ENCODE results near the gene C1orf159.

C1orf159 gene

GRCh38 chr1:1051127-1051810 is 64.6 kb downstream of the C1orf159 start:
- no peak for DNase-seq

GRCh38 chr1:1050577-1051052 is 65.3 kb downstream of the C1orf159 start:
- DNase-seq, result no peak

GRCh38 chr1:1049318-1050165 is 66.3 kb downstream of the C1orf159 start:
- DNase-seq, result no peak

- DNase-seq, result no peak
Measured at GRCh38 chr1:1048765-1049164, 67.1 kb downstream of the C1orf159 start.

GRCh38 chr1:1047963-1048362 is 67.9 kb downstream of the C1orf159 start:
- no peak for DNase-seq

GRCh38 chr1:1047407-1047806 is 68.5 kb downstream of the C1orf159 start:
- DNase-seq, result no peak

- DNase-seq, result no peak
Measured at GRCh38 chr1:1046767-1047166, 69.1 kb downstream of the C1orf159 start.

- DNase-seq, result no peak
Measured at GRCh38 chr1:1046243-1046642, 69.6 kb downstream of the C1orf159 start.

- no peak for DNase-seq
Measured at GRCh38 chr1:1045129-1045528, 70.8 kb downstream of the C1orf159 start.

GRCh38 chr1:1044455-1045078 is 71.3 kb downstream of the C1orf159 start:
- no peak for DNase-seq

- no peak for DNase-seq
Measured at GRCh38 chr1:1043921-1044320, 72.0 kb downstream of the C1orf159 start.

- no peak for DNase-seq
Measured at GRCh38 chr1:1043411-1043810, 72.5 kb downstream of the C1orf159 start.

GRCh38 chr1:1042835-1043234 is 73.1 kb downstream of the C1orf159 start:
- no peak for DNase-seq

- no peak for DNase-seq
Measured at GRCh38 chr1:1041873-1042272, 74.0 kb downstream of the C1orf159 start.

- DNase-seq, result no peak
Measured at GRCh38 chr1:1041092-1041523, 74.8 kb downstream of the C1orf159 start.

- DNase-seq, result peak in 8 of 14 donors; percentile 13 to 64 (median 28)
Measured at GRCh38 chr1:1040004-1040991, 75.6 kb downstream of the C1orf159 start.

GRCh38 chr1:1039145-1039910 is 76.6 kb downstream of the C1orf159 start:
- DNase-seq, result no peak

GRCh38 chr1:1038694-1039093 is 77.2 kb downstream of the C1orf159 start:
- DNase-seq, result no peak

GRCh38 chr1:1037366-1038327 is 78.2 kb downstream of the C1orf159 start:
- no peak for DNase-seq
